H1 (cell line): Measurements from ENCODE around the gene GPATCH4. TPM values are rescaled to one million over a fixed set of nuclear protein-coding genes. Genes with fewer than 3 reads are reported as not detected.

Experiments used
- CHD7 ChIP-seq: fragments of 300-600 bp; sonication (generic); IDR thresholded peaks from 2 replicates; pipeline ENCODE4 v1.7.1; 2012; ENCODE audit warnings: low read length, moderate library complexity, mild to moderate bottlenecking, inconsistent platforms; ENCODE audit not compliant: insufficient replicate concordance
- EZH2 ChIP-seq: fragments of 200-600 bp; sonication (generic); IDR thresholded peaks from 2 replicates; pipeline ENCODE4 v1.7.1; 2012; ENCODE audit warnings: low read depth, mild to moderate bottlenecking, moderate library complexity, low read length, inconsistent platforms; ENCODE audit not compliant: severe bottlenecking
- FOSL1 ChIP-seq: IDR thresholded peaks from 2 replicates; pipeline ENCODE4 v1.6.1; 2011; ENCODE audit warnings: mild to moderate bottlenecking, low read depth, low read length, moderate library complexity; ENCODE audit not compliant: insufficient read depth
- HDAC2 ChIP-seq, 2 experiments: fragments of 300-600 bp in 1 of 2; sonication (generic) in 1 of 2; IDR thresholded peaks; 2 replicates each; pipeline ENCODE4 v1.6.1; 2011 to 2012; ENCODE audit warnings: low read depth in 2 of 2, low read length in 2 of 2, mild to moderate bottlenecking in 2 of 2, moderate library complexity in 2 of 2, borderline replicate concordance in 1 of 2, inconsistent platforms in 1 of 2
- JUND ChIP-seq: IDR thresholded peaks from 2 replicates; pipeline ENCODE4 v1.6.1; 2011; ENCODE audit warnings: mild to moderate bottlenecking, improper control_type of control experiment, low read length
- KDM1A ChIP-seq: fragments of 200-600, 300-600 bp; sonication (generic); IDR thresholded peaks from 2 replicates; pipeline ENCODE4 v1.7.1; 2016; ENCODE audit warnings: mild to moderate bottlenecking, low read length, borderline replicate concordance
- MAX ChIP-seq: IDR thresholded peaks from 2 replicates; pipeline ENCODE4 v1.6.1; 2012; ENCODE audit warnings: inconsistent platforms
- POLR2AphosphoS5 ChIP-seq: IDR thresholded peaks from 2 replicates; pipeline ENCODE4 v1.6.1; 2011; ENCODE audit warnings: low read depth, low read length
- SIN3A ChIP-seq, 2 experiments: IDR thresholded peaks in 1 of 2; conservative IDR thresholded peaks in 1 of 2; 2 replicates each; pipeline ENCODE4 v1.6.1; 2011 to 2012; ENCODE audit warnings: low read length in 2 of 2, improper control_type of control experiment in 1 of 2, low read depth in 1 of 2, mild to moderate bottlenecking in 1 of 2
- ZNF274 ChIP-seq: IDR thresholded peaks from 2 replicates; pipeline ENCODE4 v1.7.0; 2012; ENCODE audit warnings: low read length, borderline replicate concordance; ENCODE audit errors: extremely low read depth
- polyA plus RNA-seq, 7 experiments: library from polyadenylated mRNA; depleted of rRNA in 3 of 7; stranded (reverse) in 5 of 7; unstranded in 2 of 7; fragments of >200 nt in 5 of 7; fragments of 200-250 nt in 2 of 7; gene quantifications; 1 replicate in 5 of 7; 2 replicates in 1 of 7; 4 replicates in 1 of 7; pipeline versions ENCODE4 v1.2.1 to v1.2.3, GENCODE V29; 2011 to 2013; ENCODE audit warnings: missing spikeins in 2 of 7, mixed read lengths in 2 of 7
- total RNA-seq: library from RNA; stranded (reverse); fragmentation: NEBNext Ultra II Directional; extraction: Animal tissue kit (Norgen Biotek cat#: 25700); gene quantifications from 2 replicates; pipeline ENCODE4 v1.2.1, GENCODE V29; 2021

GPATCH4 gene
- total and polyA plus RNA-seq, 2 of the 8 experiments (the other 6 are each of a cell fraction or from before 2014, with no cell fraction given): 20.5 to 47.9 TPM

- no peak for TF ChIP-seq EZH2
- TF ChIP-seq POLR2AphosphoS5: no peak
- TF ChIP-seq FOSL1: no peak
- TF ChIP-seq JUND: no peak
- TF ChIP-seq SIN3A (conservative IDR thresholded peaks at IDR 0.05 in 1 of 2, IDR thresholded peaks at IDR 0.05 in 1 of 2; ENCODE audit: low read depth in 1 of 2, low read length in 2 of 2): peak in 1 of 2 experiments; percentile 51; a peak in 1 of 4 replicates
- no peak for TF ChIP-seq KDM1A
- no peak for TF ChIP-seq CHD7
- TF ChIP-seq ZNF274: no peak
- no peak for TF ChIP-seq MAX
- TF ChIP-seq HDAC2 (IDR thresholded peaks at IDR 0.05; ENCODE audit: borderline replicate concordance in 1 of 2, low read depth in 2 of 2, low read length in 2 of 2): no peak; a peak in 1 of 4 replicates
Measured at GRCh38 chr1:156641761-156642264, 40.5 kb upstream of the GPATCH4 start, which contains the start of gene BCAN (continued).
